Neural progenitor cell (in vitro differentiated cells): ENCODE measurements around the gene PDZD4. TPM values are rescaled to one million over a fixed set of nuclear protein-coding genes. Genes with fewer than 3 reads are reported as not detected.

Source experiments
- DNase-seq: peaks from one replicate; pipeline ENCODE4 v3.0.0-alpha.2; 2016; ENCODE audit warnings: low spot score
- H2AFZ ChIP-seq: fragments of 200-600 bp; sonication (generic); replicated peaks from 2 replicates; pipeline ENCODE4 v1.6.1; 2016; ENCODE audit warnings: antibody characterized with exemption
- H3F3A ChIP-seq: fragments of 200-600 bp; sonication (generic); 2 replicates; pipeline ENCODE4 v1.6.1; 2016; ENCODE audit warnings: antibody characterized with exemption, low read depth
- H3K27ac ChIP-seq: fragments of 200-600 bp; sonication (generic); 2 replicates; pipeline ENCODE4 v1.5.1; 2016; ENCODE audit warnings: mild to moderate bottlenecking
- H3K27me3 ChIP-seq: fragments of 200-600 bp; sonication (generic); 2 replicates; pipeline ENCODE4 v1.6.1; 2016; ENCODE audit warnings: mild to moderate bottlenecking, moderate library complexity
- H3K36me3 ChIP-seq: fragments of 200-600 bp; sonication (generic); 2 replicates; pipeline ENCODE4 v1.5.1; 2016
- H3K4me1 ChIP-seq: fragments of 200-600 bp; sonication (generic); 2 replicates; pipeline ENCODE4 v1.6.1; 2016; ENCODE audit warnings: mixed run types
- H3K4me2 ChIP-seq: fragments of 200-600 bp; sonication (generic); 2 replicates; pipeline ENCODE4 v1.6.1; 2016
- H3K4me3 ChIP-seq: fragments of 200-600 bp; sonication (generic); 2 replicates; pipeline ENCODE4 v1.5.1; 2016
- H3K79me2 ChIP-seq: fragments of 200-600 bp; sonication (generic); 2 replicates; pipeline ENCODE4 v1.6.1; 2016; ENCODE audit warnings: low read depth
- H3K9ac ChIP-seq: fragments of 200-600 bp; sonication (generic); 2 replicates; pipeline ENCODE4 v1.6.1; 2016
- H3K9me3 ChIP-seq: fragments of 200-600 bp; sonication (generic); 2 replicates; pipeline ENCODE4 v1.5.1; 2016; ENCODE audit warnings: low read depth
- H4K20me1 ChIP-seq: fragments of 200-600 bp; sonication (generic); 2 replicates; pipeline ENCODE4 v1.6.1; 2016; ENCODE audit warnings: low read depth
- H3K27ac Mint-ChIP-seq: 3 replicates; pipeline ENCODE4 v1.8.0; 2021; ENCODE audit warnings: mixed read lengths
- H3K27me3 Mint-ChIP-seq: 2 replicates; pipeline ENCODE4 v1.8.0; 2022; ENCODE audit warnings: low read depth, mild to moderate bottlenecking, inconsistent platforms, moderate library complexity, mixed read lengths; ENCODE audit not compliant: insufficient read depth
- H3K36me3 Mint-ChIP-seq: 3 replicates; pipeline ENCODE4 v1.8.0; 2021; ENCODE audit warnings: mixed read lengths
- H3K4me1 Mint-ChIP-seq: 3 replicates; pipeline ENCODE4 v1.8.0; 2021; ENCODE audit warnings: mixed read lengths
- H3K4me3 Mint-ChIP-seq: 3 replicates; pipeline ENCODE4 v1.8.0; 2021; ENCODE audit warnings: mild to moderate bottlenecking, moderate library complexity, mixed read lengths
- H3K9me3 Mint-ChIP-seq: 3 replicates; pipeline ENCODE4 v1.8.0; 2020; ENCODE audit warnings: mixed read lengths
- CTCF ChIP-seq: fragments of 200-600 bp; sonication (generic); IDR thresholded peaks from 2 replicates; pipeline ENCODE4 v1.5.1; 2017; ENCODE audit warnings: antibody characterized with exemption, mild to moderate bottlenecking
- EZH2 ChIP-seq: fragments of 200-600 bp; sonication (generic); IDR thresholded peaks from 2 replicates; pipeline ENCODE4 v1.6.1; 2017; ENCODE audit warnings: antibody characterized with exemption, mild to moderate bottlenecking, moderate library complexity
- EZH2phosphoT487 ChIP-seq: fragments of 200-600 bp; sonication (generic); IDR thresholded peaks from 2 replicates; pipeline ENCODE4 v1.6.1; 2017; ENCODE audit warnings: antibody characterized with exemption
- total RNA-seq: library from RNA; depleted of rRNA; stranded (reverse); fragments of >200 nt; gene quantifications from 2 replicates; pipeline ENCODE4 v1.2.3, GENCODE V29; 2015; ENCODE audit warnings: low replicate concordance

Gene PDZD4
- total RNA-seq, 1 donor from 2014 or later: 1.9 TPM

DNA sequence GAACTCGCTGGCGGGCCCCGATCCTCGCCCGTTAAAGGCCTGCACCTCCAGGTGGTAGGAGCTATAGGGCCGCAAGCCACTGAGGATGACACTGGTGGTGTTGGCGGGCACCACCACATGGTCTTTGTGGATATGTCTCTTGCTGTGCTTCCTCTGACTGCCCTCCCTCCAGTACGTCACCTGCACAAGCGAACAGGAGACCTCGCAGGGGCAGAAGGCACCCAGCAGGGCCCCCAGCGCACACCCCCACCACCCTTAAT lies 34.9 kb upstream of the PDZD4 start:
- no peak for DNase-seq
- H3K27ac Mint-ChIP-seq: no peak overlapping the region
- no peak for TF ChIP-seq EZH2
- TF ChIP-seq CTCF: no peak
- TF ChIP-seq EZH2phosphoT487: no peak

DNA sequence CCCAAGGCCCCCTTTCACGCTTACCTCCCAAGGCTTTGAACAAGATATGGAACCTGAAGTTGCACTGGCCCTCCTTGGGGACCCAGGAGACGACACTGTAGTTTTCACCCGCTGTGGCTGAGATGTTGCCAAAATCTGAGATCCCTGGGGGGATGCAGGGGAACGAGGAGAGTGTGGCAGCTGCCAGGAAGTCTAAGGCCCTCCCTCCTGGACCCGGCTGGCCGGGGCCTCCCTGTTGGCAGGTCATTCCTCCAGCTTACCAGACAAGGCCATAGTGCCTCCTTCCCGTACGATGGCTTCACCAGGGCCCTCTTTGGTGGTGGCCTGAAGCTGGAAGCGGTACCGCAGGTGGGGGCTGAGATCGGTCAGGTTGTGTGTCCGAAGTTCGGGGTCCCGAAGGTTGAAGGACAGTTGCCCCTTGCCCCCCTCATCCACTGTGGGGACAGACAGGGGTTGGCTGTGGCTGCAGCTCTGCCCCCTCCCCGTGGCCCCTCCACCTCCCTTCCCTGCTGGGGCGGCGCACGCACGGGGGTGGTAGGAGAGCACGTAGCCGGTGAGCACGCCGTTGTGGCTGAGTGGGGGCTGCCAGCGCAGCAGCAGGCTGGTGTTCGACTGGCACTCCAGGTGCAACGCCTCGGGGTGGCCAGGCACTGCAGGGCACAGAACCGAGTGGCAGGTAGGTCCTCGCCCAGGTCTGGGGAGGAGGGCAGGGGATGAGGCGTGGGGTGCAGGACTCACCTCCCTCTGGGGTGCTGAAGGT lies 34.4 kb upstream of the PDZD4 start:
- no peaks in the 10 kb centered on the region for H3K36me3 ChIP-seq
- no peaks in the 10 kb centered on the region for H4K20me1 ChIP-seq
- H3K4me2 ChIP-seq: no peak overlapping the region
- H3K27me3 ChIP-seq: peaks cover 4% of the 10 kb centered on the region
- Mint-ChIP-seq H3K4me3 (no peak overlapping the region), H3K27ac (no peak overlapping the region), H3K9me3 (peaks cover 22% of the 10 kb centered on the region), H3K4me1 (peaks cover 13% of the 10 kb centered on the region), H3K36me3 (peaks cover 2% of the 10 kb centered on the region), H3K27me3 (peaks cover 7% of the 10 kb centered on the region)
- H3F3A ChIP-seq: no peaks in the 10 kb centered on the region
- no peak overlapping the region for H3K9ac ChIP-seq
- H3K79me2 ChIP-seq: no peaks in the 10 kb centered on the region
- H2AFZ ChIP-seq: no peak overlapping the region
- H3K27ac ChIP-seq: no peak overlapping the region
- TF ChIP-seq EZH2 (no peak), EZH2phosphoT487 (no peak), CTCF (no peak)
- peaks cover 6% of the 10 kb centered on the region for H3K4me1 ChIP-seq
- no peak for DNase-seq
- H3K9me3 ChIP-seq: no peaks in the 10 kb centered on the region
- H3K4me3 ChIP-seq: no peak overlapping the region

More for the DNA sequence above, 34.9 kb upstream of the PDZD4 start:
- no peak overlapping the region for H2AFZ ChIP-seq
- Mint-ChIP-seq H3K9me3 (peaks cover 22% of the 10 kb centered on the region), H3K4me1 (peaks cover 13% of the 10 kb centered on the region), H3K36me3 (peaks cover 2% of the 10 kb centered on the region), H3K4me3 (no peak overlapping the region), H3K27me3 (peaks cover 7% of the 10 kb centered on the region)
- H3K9ac ChIP-seq: no peak overlapping the region
- H3F3A ChIP-seq: no peaks in the 10 kb centered on the region
- H3K27me3 ChIP-seq: peaks cover 4% of the 10 kb centered on the region
- no peak overlapping the region for H3K27ac ChIP-seq
- H4K20me1 ChIP-seq: no peaks in the 10 kb centered on the region
- no peak overlapping the region for H3K4me2 ChIP-seq
- H3K36me3 ChIP-seq: no peaks in the 10 kb centered on the region
- H3K9me3 ChIP-seq: no peaks in the 10 kb centered on the region
- no peaks in the 10 kb centered on the region for H3K79me2 ChIP-seq
- H3K4me3 ChIP-seq: no peak overlapping the region
- H3K4me1 ChIP-seq: peaks cover 6% of the 10 kb centered on the region

DNA sequence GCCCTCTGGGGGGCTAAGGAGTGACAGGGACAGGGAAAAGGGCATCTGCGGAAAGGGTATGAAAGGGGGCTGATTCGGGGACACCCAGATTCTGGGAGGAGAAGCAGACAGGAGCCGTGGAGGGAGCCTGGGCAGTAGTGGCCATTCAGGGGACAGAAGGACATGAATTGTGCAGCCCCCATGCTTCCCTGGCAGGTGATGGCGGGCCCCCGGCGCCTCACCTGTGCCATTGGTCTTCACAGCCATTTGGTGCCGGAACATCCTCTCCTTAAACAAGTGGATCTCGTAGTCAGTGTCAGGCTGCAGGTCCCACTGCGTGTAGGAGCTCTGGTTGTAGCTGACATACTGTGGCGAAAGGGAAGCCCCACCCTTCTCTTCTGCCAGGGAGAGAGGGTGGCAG lies 33.8 kb upstream of the PDZD4 start:
- H3K36me3 ChIP-seq: no peaks in the 10 kb centered on the region
- no peak for TF ChIP-seq CTCF
- TF ChIP-seq EZH2: no peak
- TF ChIP-seq EZH2phosphoT487: no peak

More for the DNA sequence above, 33.8 kb upstream of the PDZD4 start:
- peaks cover 13% of the 10 kb centered on the region for H3K4me1 Mint-ChIP-seq
- DNase-seq: no peak
- H3K4me2 ChIP-seq: no peak overlapping the region
- no peaks in the 10 kb centered on the region for H3F3A ChIP-seq
- no peaks in the 10 kb centered on the region for H3K9me3 ChIP-seq
- peaks cover 7% of the 10 kb centered on the region for H3K27me3 Mint-ChIP-seq
- H3K27ac ChIP-seq: no peak overlapping the region
- H3K4me1 ChIP-seq: peaks cover 6% of the 10 kb centered on the region
- no peak overlapping the region for H3K4me3 ChIP-seq
- H3K27me3 ChIP-seq: peaks cover 4% of the 10 kb centered on the region
- no peak overlapping the region for H3K4me3 Mint-ChIP-seq
- H3K9ac ChIP-seq: no peak overlapping the region
- no peak overlapping the region for H2AFZ ChIP-seq
- H3K27ac Mint-ChIP-seq: no peak overlapping the region
- H3K79me2 ChIP-seq: no peaks in the 10 kb centered on the region
- no peaks in the 10 kb centered on the region for H4K20me1 ChIP-seq
- H3K9me3 Mint-ChIP-seq: peaks cover 24% of the 10 kb centered on the region
- H3K36me3 Mint-ChIP-seq: peaks cover 2% of the 10 kb centered on the region
